GM12878 (cell line): ENCODE data around the gene HSD17B1. TPM values are rescaled to one million over a fixed set of nuclear protein-coding genes. Genes with fewer than 3 reads are reported as not detected.
"Not testable (repeated sequence)": the region's sequence is repeated elsewhere in the genome, so short reads cannot be mapped to it uniquely, and the experiment has no call there.

Experiments used
- ATAC-seq: fragments of 200-7000 bp; cut with Tn5 transposase; 3 replicates; pipeline ENCODE4 v1.9.1; 2020; ENCODE audit warnings: mild to moderate bottlenecking, moderate library complexity
- BruUV-seq: library from RNA; stranded (reverse); fragments of 400-500 nt; replicated peaks from 2 replicates; lab custom pipeline; 2021; lab: Mats Ljungman, UMichigan
- CTCF ChIA-PET: fragments of 300-600 bp; sonication (Branson Sonifier 250); formaldehyde crosslinking; extraction: SDS; loops from one replicate; lab custom pipeline; 2021; ENCODE audit warnings: inconsistent platforms; lab: Yijun Ruan, JAX
- POLR2A ChIA-PET: fragments of 350-600 bp; formaldehyde crosslinking; extraction: SDS; loops from one replicate; lab custom pipeline; 2021; ENCODE audit warnings: inconsistent platforms; lab: Charles Lee
- RAD21 ChIA-PET: fragments of 300-600 bp; sonication (Branson Sonifier 250); formaldehyde crosslinking; loops from one replicate; lab custom pipeline; 2023; ENCODE audit warnings: antibody characterized with exemption; ENCODE audit not compliant: unreplicated experiment; lab: Charles Lee
- SMC1A ChIA-PET: fragments of 300-600 bp; sonication (Branson Sonifier 250); formaldehyde crosslinking; loops from one replicate; lab custom pipeline; 2023; ENCODE audit not compliant: unreplicated experiment, uncharacterized antibody; lab: Charles Lee
- DNase-seq: peaks from one replicate; pipeline ENCODE4 v3.0.0-alpha.2; 2011; ENCODE audit warnings: low read depth, low spot score
- FAIRE-seq: peaks from 3 replicates; lab custom pipeline; 2011; peaks lifted over from hg19 to GRCh38; lab: Jason Lieb, UNC
- H2AFZ ChIP-seq: 2 replicates; pipeline ENCODE4 v1.6.0; 2011; ENCODE audit warnings: low read depth, low read length, control low read depth; ENCODE audit not compliant: control insufficient read depth
- H3K27ac ChIP-seq: 2 replicates; pipeline ENCODE4 v1.5.1; 2011; ENCODE audit warnings: control low read depth; ENCODE audit not compliant: control insufficient read depth, insufficient read depth
- H3K27me3 ChIP-seq, 2 experiments: replicated peaks in 1 of 2; 2 replicates each; pipeline versions ENCODE4 v1.6.0 to v1.6.1; 2011; ENCODE audit warnings: low read length in 1 of 2; ENCODE audit not compliant: control insufficient read depth in 2 of 2, insufficient read depth in 2 of 2
- H3K36me3 ChIP-seq, 2 experiments: 2 replicates each; pipeline ENCODE4 v1.5.1; 2011; ENCODE audit warnings: low read length in 1 of 2; ENCODE audit not compliant: control insufficient read depth in 2 of 2, insufficient read depth in 2 of 2
- H3K4me1 ChIP-seq: 2 replicates; pipeline ENCODE4 v1.6.1; 2011; ENCODE audit warnings: mild to moderate bottlenecking, low read length, moderate library complexity, mixed read lengths; ENCODE audit not compliant: control insufficient read depth, insufficient read depth
- H3K4me2 ChIP-seq: 2 replicates; pipeline ENCODE4 v1.6.0; 2011; ENCODE audit warnings: control low read depth; ENCODE audit not compliant: control insufficient read depth, insufficient read depth
- H3K4me3 ChIP-seq: fragments of 200-600 bp; sonication (generic); 2 replicates; pipeline ENCODE4 v1.5.1; 2016
- H3K79me2 ChIP-seq: 2 replicates; pipeline ENCODE4 v1.6.0; 2011; ENCODE audit warnings: low read length; ENCODE audit not compliant: control insufficient read depth, insufficient read depth
- H3K9ac ChIP-seq: 2 replicates; pipeline ENCODE4 v1.8.0; 2011; ENCODE audit warnings: low read length, control low read depth, mixed read lengths; ENCODE audit not compliant: control insufficient read depth, insufficient read depth
- H3K9me3 ChIP-seq: replicated peaks from 3 replicates; pipeline ENCODE4 v1.5.1; 2011; ENCODE audit warnings: mild to moderate bottlenecking, low read length; ENCODE audit not compliant: control insufficient read depth, insufficient read depth
- H4K20me1 ChIP-seq: 2 replicates; pipeline ENCODE4 v1.6.0; 2011; ENCODE audit not compliant: control insufficient read depth, insufficient read depth
- CTCF ChIP-seq, 3 experiments: IDR thresholded peaks in 2 of 3; conservative IDR thresholded peaks in 1 of 3; 2 replicates each; pipeline ENCODE4 v1.5.1; 2011; ENCODE audit warnings: low read depth in 3 of 3, low read length in 3 of 3, mild to moderate bottlenecking in 3 of 3, control low read depth in 2 of 3, moderate library complexity in 2 of 3, inconsistent platforms in 1 of 3, mixed read lengths in 1 of 3; ENCODE audit not compliant: control insufficient read depth in 2 of 3, insufficient read depth in 1 of 3; ENCODE audit errors: extremely low read depth in 1 of 3
- WGBS: methylation state at CpG from one replicate; pipeline ENCODE4 v1.1.6; 2016; ENCODE audit warnings: low lambda C conversion rate; ENCODE audit not compliant: insufficient replicate concordance, insufficient coverage; ENCODE audit errors: missing lambda C conversion rate; 5-methylcytosine and 5-hydroxymethylcytosine counted together
- in situ Hi-C: fragments of 300-500 bp; cut with MboI; formaldehyde crosslinking; loops from 9 replicates; pipeline ENCODE4 v1.14.3; 2018; ENCODE audit warnings: mixed read lengths
- intact Hi-C: fragments of 100-400 bp; cut with micrococcal nuclease; formaldehyde crosslinking; loops from one replicate; pipeline ENCODE4 v1.14.2; 2022; ENCODE audit not compliant: unreplicated experiment
- polyA plus RNA-seq, 11 experiments: library from polyadenylated mRNA; depleted of rRNA in 4 of 11; unstranded in 6 of 11; stranded (reverse) in 5 of 11; fragments of >200 nt; fragmentation: Nextera tagmentation in 4 of 11; fragmentation: Illumina TruSeq in 1 of 11; extraction: Ambion mirVana in 4 of 11; extraction: Trizol in 1 of 11; gene quantifications; 1 replicate in 1 of 11; 2 replicates in 10 of 11; pipeline versions ENCODE4 v1.2.1 to v1.2.3, GENCODE V29; 2011 to 2016; ENCODE audit warnings: inconsistent platforms in 2 of 11, missing spikeins in 2 of 11, low read depth in 1 of 11
- total RNA-seq, 4 experiments: library from RNA; depleted of rRNA in 3 of 4; stranded (reverse); fragments of >200 nt in 3 of 4; fragmentation: Illumina TruSeq in 1 of 4; extraction: Trizol in 1 of 4; gene quantifications; 2 replicates each; pipeline versions ENCODE4 v1.2.1 to v1.2.3, GENCODE V29; 2013 to 2021

HSD17B1 gene
- total and polyA plus RNA-seq, 10 of the 15 experiments (the other 5 are each of a cell fraction or from before 2014, with no cell fraction given) = 0.15 to 1.1 (median 0.42) TPM

- BruUV-seq = not testable (repeated sequence)
- WGBS = 51% methylated on average over 5 of the region's 5 CpGs
- FAIRE-seq = peak; percentile 76
These were observed 3.4 kb downstream of the HSD17B1 start for GRCh38 chr17:42555961-42556617.

More at GRCh38 chr17:42555961-42556617, 3.4 kb downstream of the HSD17B1 start:
- H3K27ac ChIP-seq, intact Hi-C loops, H3K9me3 ChIP-seq, H3K9ac ChIP-seq, H2AFZ ChIP-seq, DNase-seq, H3K4me1 ChIP-seq, H3K36me3 ChIP-seq, H4K20me1 ChIP-seq, in situ Hi-C loops, H3K4me2 ChIP-seq, SMC1A ChIA-PET, H3K4me3 ChIP-seq, RAD21 ChIA-PET, H3K27me3 ChIP-seq, POLR2A ChIA-PET, CTCF ChIA-PET: not testable (repeated sequence)
- peak; percentile 16; the same call in 2 of the 3 replicates for ATAC-seq
- TF ChIP-seq CTCF (IDR thresholded peaks at IDR 0.05 in 2 of 3, conservative IDR thresholded peaks at IDR 0.05 in 1 of 3; ENCODE audit: control insufficient read depth in 2 of 3, extremely low read depth in 1 of 3, insufficient read depth in 1 of 3, low read depth in 3 of 3, low read length in 3 of 3) = 0 out of 6 replicates have a peak, but pooled peaks of 1 of the 3 experiments have one; percentile 2
- peaks cover 16% of the 10 kb centered on the region for H3K79me2 ChIP-seq
